Measurements from ENCODE around the gene ELAPOR2.

Gene ELAPOR2

DNA sequence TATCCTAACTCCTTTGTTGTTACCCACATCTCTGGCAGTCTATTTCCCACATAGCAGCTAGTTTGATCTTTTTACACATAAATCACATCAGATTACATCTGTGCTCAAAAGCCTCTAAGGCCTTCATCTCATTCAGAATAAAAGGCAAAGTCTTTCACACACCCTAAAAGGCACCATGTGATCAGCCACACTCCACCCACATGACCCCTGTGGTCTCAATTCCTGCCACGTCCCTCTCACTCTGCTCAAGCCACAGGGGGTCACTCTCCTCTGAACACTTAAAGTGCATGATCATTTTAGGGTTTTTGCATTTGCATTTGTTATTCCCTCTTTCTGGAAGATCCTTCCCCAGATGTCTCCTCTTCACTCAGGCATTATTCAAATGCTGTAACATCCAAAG, 30.8 kb downstream of the ELAPOR2 start:
- Histone ChIP-seq H3K4me1 (no peaks in the 10 kb centered on the region), H3K36me3 (ENCODE audit: control insufficient read depth, insufficient read depth, low read length) (no peaks in the 10 kb centered on the region), H3K27me3 (ENCODE audit: control insufficient read depth, insufficient read depth, low read length) (no peaks in the 10 kb centered on the region), H3K27ac (no peak overlapping the region), H3K9me3 (ENCODE audit: control insufficient read depth, low read length) (no peaks in the 10 kb centered on the region), H2AFZ (no peak overlapping the region), H3K9ac (no peak overlapping the region), H3K4me2 (ENCODE audit: low read length) (no peak overlapping the region), H3K79me2 (peaks cover 6% of the 10 kb centered on the region), H3K4me3 (ENCODE audit: low read depth, low read length) (no peak overlapping the region)
- TF ChIP-seq, protein P1, sequence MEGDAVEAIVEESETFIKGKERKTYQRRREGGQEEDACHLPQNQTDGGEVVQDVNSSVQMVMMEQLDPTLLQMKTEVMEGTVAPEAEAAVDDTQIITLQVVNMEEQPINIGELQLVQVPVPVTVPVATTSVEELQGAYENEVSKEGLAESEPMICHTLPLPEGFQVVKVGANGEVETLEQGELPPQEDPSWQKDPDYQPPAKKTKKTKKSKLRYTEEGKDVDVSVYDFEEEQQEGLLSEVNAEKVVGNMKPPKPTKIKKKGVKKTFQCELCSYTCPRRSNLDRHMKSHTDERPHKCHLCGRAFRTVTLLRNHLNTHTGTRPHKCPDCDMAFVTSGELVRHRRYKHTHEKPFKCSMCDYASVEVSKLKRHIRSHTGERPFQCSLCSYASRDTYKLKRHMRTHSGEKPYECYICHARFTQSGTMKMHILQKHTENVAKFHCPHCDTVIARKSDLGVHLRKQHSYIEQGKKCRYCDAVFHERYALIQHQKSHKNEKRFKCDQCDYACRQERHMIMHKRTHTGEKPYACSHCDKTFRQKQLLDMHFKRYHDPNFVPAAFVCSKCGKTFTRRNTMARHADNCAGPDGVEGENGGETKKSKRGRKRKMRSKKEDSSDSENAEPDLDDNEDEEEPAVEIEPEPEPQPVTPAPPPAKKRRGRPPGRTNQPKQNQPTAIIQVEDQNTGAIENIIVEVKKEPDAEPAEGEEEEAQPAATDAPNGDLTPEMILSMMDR (IDR thresholded peaks at IDR 0.05), result no peak

DNA sequence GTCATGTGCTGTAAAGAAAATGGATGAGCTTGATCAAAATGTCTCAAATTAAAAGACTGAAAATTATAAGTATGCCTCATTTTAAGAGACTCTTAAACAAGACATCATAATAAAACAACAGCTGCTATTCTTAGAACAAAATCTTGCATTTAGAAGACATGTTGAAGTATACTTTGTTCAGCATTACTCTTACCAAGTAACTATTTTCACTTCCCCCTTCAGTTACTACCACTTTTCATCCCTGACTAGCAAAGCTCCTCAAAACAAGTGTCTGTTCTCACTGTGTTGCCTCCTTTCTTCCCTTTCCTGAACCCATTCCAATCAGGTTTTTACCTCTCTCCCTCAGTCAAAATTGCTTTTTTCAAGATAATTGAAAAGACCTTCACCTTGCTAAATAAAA, 31.6 kb downstream of the ELAPOR2 start:
- no peak overlapping the region for H3K9ac ChIP-seq
- no peaks in the 10 kb centered on the region for H3K9me3 ChIP-seq (ENCODE audit: control insufficient read depth, low read length)
- H3K36me3 ChIP-seq (ENCODE audit: control insufficient read depth, insufficient read depth, low read length), result no peaks in the 10 kb centered on the region
- H3K27me3 ChIP-seq (ENCODE audit: control insufficient read depth, insufficient read depth, low read length), result no peaks in the 10 kb centered on the region
- no peak overlapping the region for H3K4me3 ChIP-seq (ENCODE audit: low read depth, low read length)
- TF ChIP-seq, protein P1 (IDR thresholded peaks at IDR 0.05), result no peak
- H3K4me1 ChIP-seq, result no peaks in the 10 kb centered on the region
- H3K4me2 ChIP-seq (ENCODE audit: low read length), result no peak overlapping the region
- H3K27ac ChIP-seq, result no peak overlapping the region
- peaks cover 6% of the 10 kb centered on the region for H3K79me2 ChIP-seq
- H2AFZ ChIP-seq, result no peak overlapping the region

DNA sequence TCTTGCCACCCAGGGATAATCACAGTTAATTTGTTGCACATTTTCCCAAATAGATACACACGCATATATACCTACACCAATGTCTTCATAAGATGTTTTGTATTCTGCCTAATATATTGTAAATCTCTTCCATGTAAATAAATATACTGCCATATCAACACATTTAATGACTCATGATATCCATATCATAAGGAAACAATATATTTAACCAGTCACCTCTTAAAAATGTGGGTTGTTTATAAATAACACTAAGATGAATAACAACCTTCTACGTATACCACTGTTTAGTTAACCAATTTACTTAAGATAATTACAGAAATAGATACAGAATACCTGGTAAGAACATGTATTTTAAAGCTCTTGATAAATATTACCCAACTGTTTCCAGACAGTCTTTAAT, 38.2 kb downstream of the ELAPOR2 start:
- Histone ChIP-seq H3K79me2 (no peaks in the 10 kb centered on the region), H2AFZ (no peak overlapping the region), H3K9ac (no peak overlapping the region), H3K4me1 (no peaks in the 10 kb centered on the region), H3K9me3 (ENCODE audit: control insufficient read depth, low read length) (no peaks in the 10 kb centered on the region), H3K4me3 (ENCODE audit: low read depth, low read length) (no peak overlapping the region), H3K27ac (no peak overlapping the region), H3K4me2 (ENCODE audit: low read length) (no peak overlapping the region), H3K36me3 (ENCODE audit: control insufficient read depth, insufficient read depth, low read length) (no peaks in the 10 kb centered on the region), H3K27me3 (ENCODE audit: control insufficient read depth, insufficient read depth, low read length) (no peaks in the 10 kb centered on the region)
- TF ChIP-seq, protein P1 (IDR thresholded peaks at IDR 0.05), result no peak

DNA sequence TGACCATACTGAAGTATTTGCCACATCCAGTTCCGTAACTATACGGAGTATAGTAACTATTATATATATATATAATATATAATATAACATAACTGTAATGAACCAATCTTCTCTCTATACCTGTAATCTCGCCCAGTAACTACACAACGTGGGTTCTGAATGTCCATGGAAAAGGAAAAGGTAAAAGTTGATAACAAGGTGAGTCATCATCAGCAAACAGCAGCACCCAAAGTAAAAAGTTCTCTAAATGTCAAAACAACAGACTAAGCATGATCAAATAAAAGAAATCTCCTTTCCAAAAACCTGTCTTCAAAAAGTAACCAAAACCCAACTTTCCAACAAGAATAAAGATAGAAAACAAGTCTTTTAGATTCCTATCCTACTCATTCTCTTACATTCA, 42.8 kb downstream of the ELAPOR2 start:
- no peaks in the 10 kb centered on the region for H3K9me3 ChIP-seq (ENCODE audit: control insufficient read depth, low read length)
- H2AFZ ChIP-seq, result no peak overlapping the region

DNA sequence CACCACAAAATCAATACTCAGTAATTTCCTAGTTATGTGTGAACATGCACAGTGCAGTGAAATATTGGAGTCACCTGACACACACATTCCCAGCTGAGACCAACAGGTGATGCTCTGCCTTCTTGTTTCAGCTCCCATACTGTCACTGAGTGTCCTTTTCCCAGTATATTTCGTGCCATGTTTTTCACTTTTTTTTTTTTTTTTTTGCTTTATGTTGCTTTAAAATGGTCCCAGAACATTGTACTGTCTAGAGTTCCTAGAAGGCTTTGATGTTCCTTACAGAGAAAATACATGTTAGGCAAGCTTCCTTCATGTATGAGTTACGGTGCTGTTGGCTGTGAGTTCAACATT, 45.6 kb downstream of the ELAPOR2 start:
- Histone ChIP-seq H3K36me3 (ENCODE audit: control insufficient read depth, insufficient read depth, low read length) (no peaks in the 10 kb centered on the region), H3K9me3 (ENCODE audit: control insufficient read depth, low read length) (no peaks in the 10 kb centered on the region), H3K27ac (no peak overlapping the region), H3K4me1 (no peaks in the 10 kb centered on the region), H3K27me3 (ENCODE audit: control insufficient read depth, insufficient read depth, low read length) (no peaks in the 10 kb centered on the region), H3K4me2 (ENCODE audit: low read length) (no peak overlapping the region), H3K9ac (no peak overlapping the region), H3K79me2 (no peaks in the 10 kb centered on the region), H3K4me3 (ENCODE audit: low read depth, low read length) (no peak overlapping the region), H2AFZ (no peak overlapping the region)
- TF ChIP-seq, protein P1 (IDR thresholded peaks at IDR 0.05), result no peak

More for the DNA sequence above, 42.8 kb downstream of the ELAPOR2 start:
- TF ChIP-seq, protein P1 (IDR thresholded peaks at IDR 0.05), result no peak
- H3K4me1 ChIP-seq, result no peaks in the 10 kb centered on the region
- no peak overlapping the region for H3K27ac ChIP-seq
- no peak overlapping the region for H3K4me3 ChIP-seq (ENCODE audit: low read depth, low read length)
- no peaks in the 10 kb centered on the region for H3K27me3 ChIP-seq (ENCODE audit: control insufficient read depth, insufficient read depth, low read length)
- H3K4me2 ChIP-seq (ENCODE audit: low read length), result no peak overlapping the region
- no peaks in the 10 kb centered on the region for H3K79me2 ChIP-seq
- no peak overlapping the region for H3K9ac ChIP-seq
- H3K36me3 ChIP-seq (ENCODE audit: control insufficient read depth, insufficient read depth, low read length), result no peaks in the 10 kb centered on the region

All from parathyroid adenoma (tissue), 2 donors.